Adrenal gland (tissue), 5 donors: ENCODE data around the gene COL5A1.

ENCODE experiments used
- POLR2A ChIP-seq, 2 donors: fragments of 450-650 bp; IDR thresholded peaks; one replicate each; pipeline ENCODE4 v1.6.1; 2017; ENCODE audit warnings: antibody characterized with exemption in 2 of 2, mild to moderate bottlenecking in 2 of 2, moderate library complexity in 1 of 2
- TF ChIP-seq, protein P1 (sequence below), 6 experiments: fragments of 450-650 bp in 4 of 6; fragments of 200-600 bp in 2 of 6; sonication (generic) in 1 of 6; IDR thresholded peaks; 1 replicate in 5 of 6; 2 replicates in 1 of 6; pipeline versions ENCODE4 v1.5.1 to v1.8.0; 2016 to 2021; ENCODE audit warnings: antibody characterized with exemption in 6 of 6, mild to moderate bottlenecking in 2 of 6, moderate library complexity in 1 of 6
- donor health status: DM: no; HTN: no; CAD: no.

DNA sequence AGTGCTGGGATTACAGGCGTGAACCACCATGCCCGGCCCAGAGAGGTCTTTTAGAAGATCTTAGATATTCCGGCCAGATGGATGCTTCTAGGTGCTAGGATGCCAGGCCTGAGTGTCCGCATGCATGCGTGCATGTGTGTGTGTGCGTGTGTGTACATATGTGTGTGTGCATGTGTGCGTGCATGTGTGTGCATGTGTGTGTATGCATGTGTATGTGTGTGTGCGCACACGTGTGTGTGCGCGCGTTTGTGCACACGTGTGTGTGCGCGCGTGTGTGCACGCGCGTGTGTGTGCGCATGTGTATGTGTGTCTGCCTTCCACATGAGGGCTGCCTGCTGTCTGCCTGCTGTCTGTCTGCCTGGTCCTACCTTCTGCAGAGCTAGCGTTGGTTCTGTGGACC is 151.0 kb downstream of the COL5A1 start:
- TF ChIP-seq, protein P1, sequence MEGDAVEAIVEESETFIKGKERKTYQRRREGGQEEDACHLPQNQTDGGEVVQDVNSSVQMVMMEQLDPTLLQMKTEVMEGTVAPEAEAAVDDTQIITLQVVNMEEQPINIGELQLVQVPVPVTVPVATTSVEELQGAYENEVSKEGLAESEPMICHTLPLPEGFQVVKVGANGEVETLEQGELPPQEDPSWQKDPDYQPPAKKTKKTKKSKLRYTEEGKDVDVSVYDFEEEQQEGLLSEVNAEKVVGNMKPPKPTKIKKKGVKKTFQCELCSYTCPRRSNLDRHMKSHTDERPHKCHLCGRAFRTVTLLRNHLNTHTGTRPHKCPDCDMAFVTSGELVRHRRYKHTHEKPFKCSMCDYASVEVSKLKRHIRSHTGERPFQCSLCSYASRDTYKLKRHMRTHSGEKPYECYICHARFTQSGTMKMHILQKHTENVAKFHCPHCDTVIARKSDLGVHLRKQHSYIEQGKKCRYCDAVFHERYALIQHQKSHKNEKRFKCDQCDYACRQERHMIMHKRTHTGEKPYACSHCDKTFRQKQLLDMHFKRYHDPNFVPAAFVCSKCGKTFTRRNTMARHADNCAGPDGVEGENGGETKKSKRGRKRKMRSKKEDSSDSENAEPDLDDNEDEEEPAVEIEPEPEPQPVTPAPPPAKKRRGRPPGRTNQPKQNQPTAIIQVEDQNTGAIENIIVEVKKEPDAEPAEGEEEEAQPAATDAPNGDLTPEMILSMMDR (IDR thresholded peaks at IDR 0.05) = no peak
- TF ChIP-seq POLR2A (IDR thresholded peaks at IDR 0.05) = no peak
